ENCODE results near the gene PRDX5. TPM values are rescaled to one million over a fixed set of nuclear protein-coding genes. Genes with fewer than 3 reads are reported as not detected.

PRDX5 gene
- total and polyA plus RNA-seq, 9 of the 15 experiments (the other 6 are each of a cell fraction or from before 2014, with no cell fraction given): 40.8 to 327 (median 204) TPM

GRCh38 chr11:64284048-64284961 is 33.6 kb upstream of the PRDX5 start, which contains the start of gene BAD (continued):
- TF ChIP-seq ZBTB11 (CRISPR knock-in tag; IDR thresholded peaks at IDR 0.05): peak in 2 of 3 experiments; percentile 39 to 92; a peak in 3 of 6 replicates
- TF ChIP-seq SP2 (IDR thresholded peaks at IDR 0.05; ENCODE audit: extremely low read depth, low read depth, low read length, poor library complexity, severe bottlenecking): peak; percentile 71
- no peak for TF ChIP-seq EHMT2 (IDR thresholded peaks at IDR 0.05)
- no peak for TF ChIP-seq SMARCE1 (IDR thresholded peaks at IDR 0.05)
- no peak for TF ChIP-seq SRSF1 (IDR thresholded peaks at IDR 0.05; ENCODE audit: low read depth, low read length)
- TF ChIP-seq AFF4 (CRISPR knock-in tag; IDR thresholded peaks at IDR 0.05): 0 out of 2 replicates have a peak, but pooled peaks have one; percentile 42
- TF ChIP-seq HMGN3 (IDR thresholded peaks at IDR 0.05; ENCODE audit: borderline replicate concordance, extremely low read depth, insufficient read length, low read depth, low read length): peak; percentile 38
- no peak for TF ChIP-seq HDAC3 (IDR thresholded peaks at IDR 0.05; ENCODE audit: borderline replicate concordance, partially characterized antibody)
- TF ChIP-seq CBX1 (IDR thresholded peaks at IDR 0.05; ENCODE audit: low read depth): no peak
- TF ChIP-seq ZFP36 (IDR thresholded peaks at IDR 0.05; ENCODE audit: low read depth, low read length, partially characterized antibody): no peak
- TF ChIP-seq ZSCAN29 (IDR thresholded peaks at IDR 0.05): no peak
- TF ChIP-seq SRF (CRISPR knock-in tag; IDR thresholded peaks at IDR 0.05): peak in 1 of 2 experiments; percentile 43; a peak in 1 of 4 replicates
- no peak for TF ChIP-seq HMG20A (CRISPR knock-in tag; conservative IDR thresholded peaks at IDR 0.05)
- no peak for TF ChIP-seq BRF1 (IDR thresholded peaks at IDR 0.05; ENCODE audit: borderline replicate concordance, extremely low read depth, insufficient read length)
- peak; percentile 81 for TF ChIP-seq SP1 (CRISPR knock-in tag; IDR thresholded peaks at IDR 0.05)
- no peak for TF ChIP-seq KHSRP (IDR thresholded peaks at IDR 0.05)
- TF ChIP-seq ZZZ3 (IDR thresholded peaks at IDR 0.05): no peak
- peak; percentile 48 for TF ChIP-seq JUND (IDR thresholded peaks at IDR 0.05; ENCODE audit: borderline replicate concordance, low read depth, low read length)
- TF ChIP-seq JUND (tag; IDR thresholded peaks at IDR 0.05; ENCODE audit: borderline replicate concordance, low read depth, low read length): no peak
- TF ChIP-seq ZNF551 (CRISPR knock-in tag; IDR thresholded peaks at IDR 0.05): no peak
- no peak for TF ChIP-seq ZNF444 (CRISPR knock-in tag; IDR thresholded peaks at IDR 0.05)
